ENCODE measurements around the gene AGMO. TPM values are rescaled to one million over a fixed set of nuclear protein-coding genes. Genes with fewer than 3 reads are reported as not detected.

Gene AGMO
- polyA plus RNA-seq, 1 donor from 2014 or later: not detected

GRCh38 chr7:15419596-15419995 lies 142.2 kb downstream of the AGMO start:
- Histone ChIP-seq H3F3A (ENCODE audit: insufficient read depth, low read length, poor library complexity, severe bottlenecking) (no peaks in the 10 kb centered on the region), H3K36me3 (ENCODE audit: insufficient read depth, low read length) (no peaks in the 10 kb centered on the region), H3K9ac (ENCODE audit: low read length) (no peak overlapping the region), H3K9me2 (ENCODE audit: insufficient read depth, low read length) (no peaks in the 10 kb centered on the region), H3K9me3 (ENCODE audit: low read length) (no peaks in the 10 kb centered on the region), H2AFZ (ENCODE audit: low read depth, low read length) (no peak overlapping the region), H3K4me2 (ENCODE audit: low read length) (no peak overlapping the region), H3K27me3 (ENCODE audit: insufficient read depth, low read depth, low read length) (no peaks in the 10 kb centered on the region), H4K20me1 (ENCODE audit: insufficient read depth) (no peaks in the 10 kb centered on the region), H3K4me3 (ENCODE audit: low read length) (no peak overlapping the region), H3K27ac (ENCODE audit: low read length) (no peak overlapping the region), H3K79me2 (replicated peaks; ENCODE audit: insufficient read depth, low read length) (no peaks in the 10 kb centered on the region)
- no peak for TF ChIP-seq TAF1 (IDR thresholded peaks at IDR 0.05; ENCODE audit: low read depth)
- no peak for TF ChIP-seq POLR2AphosphoS5 (IDR thresholded peaks at IDR 0.05)
- TF ChIP-seq EP300 (conservative IDR thresholded peaks at IDR 0.05; ENCODE audit: poor library complexity, severe bottlenecking): no peak
- TF ChIP-seq SMC3 (conservative IDR thresholded peaks at IDR 0.05; ENCODE audit: poor library complexity): no peak
- TF ChIP-seq REST (IDR thresholded peaks at IDR 0.05; ENCODE audit: borderline replicate concordance): no peak
- no peak for TF ChIP-seq MXI1 (conservative IDR thresholded peaks at IDR 0.05; ENCODE audit: poor library complexity, severe bottlenecking)
- TF ChIP-seq CTCF (IDR thresholded peaks at IDR 0.05; ENCODE audit: poor library complexity, severe bottlenecking): no peak
- TF ChIP-seq EZH2 (IDR thresholded peaks at IDR 0.05; ENCODE audit: borderline replicate concordance, insufficient read depth, low read length, poor library complexity, severe bottlenecking): no peak
- TF ChIP-seq RAD21 (conservative IDR thresholded peaks at IDR 0.05): no peak

- Histone ChIP-seq H3K36me3 (ENCODE audit: insufficient read depth, low read length) (no peaks in the 10 kb centered on the region), H3F3A (ENCODE audit: insufficient read depth, low read length, poor library complexity, severe bottlenecking) (no peaks in the 10 kb centered on the region), H3K79me2 (replicated peaks; ENCODE audit: insufficient read depth, low read length) (no peaks in the 10 kb centered on the region), H3K27me3 (ENCODE audit: insufficient read depth, low read depth, low read length) (no peaks in the 10 kb centered on the region), H4K20me1 (ENCODE audit: insufficient read depth) (no peaks in the 10 kb centered on the region), H3K4me2 (ENCODE audit: low read length) (no peak overlapping the region), H3K9ac (ENCODE audit: low read length) (no peak overlapping the region), H2AFZ (ENCODE audit: low read depth, low read length) (no peak overlapping the region), H3K9me2 (ENCODE audit: insufficient read depth, low read length) (no peaks in the 10 kb centered on the region), H3K27ac (ENCODE audit: low read length) (no peak overlapping the region), H3K9me3 (ENCODE audit: low read length) (no peaks in the 10 kb centered on the region), H3K4me3 (ENCODE audit: low read length) (no peak overlapping the region)
- TF ChIP-seq TAF1 (IDR thresholded peaks at IDR 0.05; ENCODE audit: low read depth) (no peak), SMC3 (conservative IDR thresholded peaks at IDR 0.05; ENCODE audit: poor library complexity) (no peak), EZH2 (IDR thresholded peaks at IDR 0.05; ENCODE audit: borderline replicate concordance, insufficient read depth, low read length, poor library complexity, severe bottlenecking) (no peak), REST (IDR thresholded peaks at IDR 0.05; ENCODE audit: borderline replicate concordance) (no peak), EP300 (conservative IDR thresholded peaks at IDR 0.05; ENCODE audit: poor library complexity, severe bottlenecking) (no peak), MXI1 (conservative IDR thresholded peaks at IDR 0.05; ENCODE audit: poor library complexity, severe bottlenecking) (no peak), CTCF (IDR thresholded peaks at IDR 0.05; ENCODE audit: poor library complexity, severe bottlenecking) (no peak), RAD21 (conservative IDR thresholded peaks at IDR 0.05) (no peak), POLR2AphosphoS5 (IDR thresholded peaks at IDR 0.05) (no peak)
These were observed 143.6 kb downstream of the AGMO start for GRCh38 chr7:15418264-15418663.

All from neural cell (in vitro differentiated cells).